ENCODE results near the gene PRDX3.

Gene PRDX3

GRCh38 chr10:119131512-119132240 is 46.9 kb downstream of the PRDX3 start (continued):
- no peak for TF ChIP-seq PATZ1 (CRISPR knock-in tag; IDR thresholded peaks at IDR 0.05; ENCODE audit: borderline replicate concordance)

- no peak for TF ChIP-seq ZNF8 (CRISPR knock-in tag; IDR thresholded peaks at IDR 0.05)
- no peak for TF ChIP-seq TCF4 (CRISPR knock-in tag; IDR thresholded peaks at IDR 0.05; ENCODE audit: borderline replicate concordance)
- no peak for TF ChIP-seq ZFP3 (CRISPR knock-in tag; IDR thresholded peaks at IDR 0.05)
- no peak for TF ChIP-seq SNAI2 (CRISPR knock-in tag; IDR thresholded peaks at IDR 0.05)
- TF ChIP-seq RARB (CRISPR knock-in tag; IDR thresholded peaks at IDR 0.05): no peak
- TF ChIP-seq OSR1 (CRISPR knock-in tag; IDR thresholded peaks at IDR 0.05): no peak
- TF ChIP-seq CREB5 (CRISPR knock-in tag; IDR thresholded peaks at IDR 0.05; ENCODE audit: low read depth): no peak
- TF ChIP-seq TSHZ2 (CRISPR knock-in tag; IDR thresholded peaks at IDR 0.05): no peak
- no peak for TF ChIP-seq POU6F1 (CRISPR knock-in tag; IDR thresholded peaks at IDR 0.05; ENCODE audit: borderline replicate concordance, low read depth)
- no peak for TF ChIP-seq ZNF70 (CRISPR knock-in tag; IDR thresholded peaks at IDR 0.05)
- TF ChIP-seq ZFP30 (CRISPR knock-in tag; IDR thresholded peaks at IDR 0.05): no peak
- no peak for TF ChIP-seq TOX (CRISPR knock-in tag; IDR thresholded peaks at IDR 0.05; ENCODE audit: borderline replicate concordance)
- no peak for TF ChIP-seq CSRNP3 (CRISPR knock-in tag; IDR thresholded peaks at IDR 0.05)
- TF ChIP-seq PATZ1 (CRISPR knock-in tag; IDR thresholded peaks at IDR 0.05; ENCODE audit: borderline replicate concordance): no peak
- no peak for TF ChIP-seq ISL1 (CRISPR knock-in tag; IDR thresholded peaks at IDR 0.05)
- no peak for TF ChIP-seq ZC3H10 (CRISPR knock-in tag; IDR thresholded peaks at IDR 0.05)
- no peak for ATAC-seq
Measured at GRCh38 chr10:119129721-119130120, 48.9 kb downstream of the PRDX3 start.

- no peak for ATAC-seq
- TF ChIP-seq OSR1 (CRISPR knock-in tag; IDR thresholded peaks at IDR 0.05): no peak
- no peak for TF ChIP-seq TOX (CRISPR knock-in tag; IDR thresholded peaks at IDR 0.05; ENCODE audit: borderline replicate concordance)
- TF ChIP-seq GLIS3 (CRISPR knock-in tag; IDR thresholded peaks at IDR 0.05): no peak
- no peak for TF ChIP-seq PPARA (CRISPR knock-in tag; IDR thresholded peaks at IDR 0.05; ENCODE audit: borderline replicate concordance)
- no peak for TF ChIP-seq ZNF565 (CRISPR knock-in tag; conservative IDR thresholded peaks at IDR 0.05; ENCODE audit: low read depth)
- no peak for TF ChIP-seq RARB (CRISPR knock-in tag; IDR thresholded peaks at IDR 0.05)
- TF ChIP-seq ZFP3 (CRISPR knock-in tag; IDR thresholded peaks at IDR 0.05): no peak
- no peak for TF ChIP-seq POU6F1 (CRISPR knock-in tag; IDR thresholded peaks at IDR 0.05; ENCODE audit: borderline replicate concordance, low read depth)
- TF ChIP-seq BACH2 (CRISPR knock-in tag; IDR thresholded peaks at IDR 0.05; ENCODE audit: borderline replicate concordance): no peak
- TF ChIP-seq ISL1 (CRISPR knock-in tag; IDR thresholded peaks at IDR 0.05): no peak
- TF ChIP-seq ZNF8 (CRISPR knock-in tag; IDR thresholded peaks at IDR 0.05): no peak
- TF ChIP-seq TCF4 (CRISPR knock-in tag; IDR thresholded peaks at IDR 0.05; ENCODE audit: borderline replicate concordance): no peak
- no peak for TF ChIP-seq ZFP30 (CRISPR knock-in tag; IDR thresholded peaks at IDR 0.05)
- TF ChIP-seq SNAI2 (CRISPR knock-in tag; IDR thresholded peaks at IDR 0.05): no peak
- TF ChIP-seq ESRRG (CRISPR knock-in tag; IDR thresholded peaks at IDR 0.05): no peak
- no peak for TF ChIP-seq ZC3H10 (CRISPR knock-in tag; IDR thresholded peaks at IDR 0.05)
- no peak for TF ChIP-seq CREB5 (CRISPR knock-in tag; IDR thresholded peaks at IDR 0.05; ENCODE audit: low read depth)
Measured at GRCh38 chr10:119125942-119126341, 52.7 kb downstream of the PRDX3 start.

Measured in SK-N-SH treated with all-trans-retinoic acid at 6 μM for 48 hours (cell line).